HepG2 (cell line): ENCODE measurements around the gene CSNK1G1. TPM values are rescaled to one million over a fixed set of nuclear protein-coding genes. Genes with fewer than 3 reads are reported as not detected.

Experiments
- ATAC-seq: fragments of 200-7000 bp; cut with Tn5 transposase; 3 replicates; pipeline ENCODE4 v1.9.1; 2020; ENCODE audit warnings: mild to moderate bottlenecking, moderate library complexity
- BruUV-seq: library from RNA; stranded (reverse); fragments of 400-500 nt; replicated peaks from 2 replicates; lab custom pipeline; 2021; lab: Mats Ljungman, UMichigan
- CTCF ChIA-PET: fragments of 300-600 bp; formaldehyde crosslinking; extraction: SDS; loops from one replicate; lab custom pipeline; 2021; ENCODE audit warnings: low total read pairs, inconsistent platforms, low intra/inter-chr PET ratio; lab: Yijun Ruan, JAX
- POLR2A ChIA-PET: fragments of 350-600 bp; sonication (Branson Sonifier 250); formaldehyde crosslinking; loops from one replicate; lab custom pipeline; 2020; ENCODE audit warnings: antibody characterized with exemption, inconsistent platforms; lab: Yijun Ruan, JAX
- DNase-seq: peaks from one replicate; pipeline ENCODE4 v3.0.0-alpha.2; 2015; ENCODE audit warnings: low spot score
- FAIRE-seq: peaks from 3 replicates; lab custom pipeline; 2011; peaks lifted over from hg19 to GRCh38; lab: Jason Lieb, UNC
- H2AFZ ChIP-seq: one replicate; pipeline ENCODE4 v1.6.1; 2011; ENCODE audit warnings: low read length, inconsistent platforms
- H3K27ac ChIP-seq: fragments of 300-600 bp; 3 replicates; pipeline ENCODE4 v1.8.0; 2011; ENCODE audit warnings: mixed run types, mild to moderate bottlenecking, mixed read lengths, low read length, inconsistent platforms; ENCODE audit not compliant: insufficient read depth; ENCODE audit errors: extremely low read length
- H3K27me3 ChIP-seq, 2 experiments: fragments of 200-600 bp in 1 of 2; 2 replicates in 1 of 2; 3 replicates in 1 of 2; pipeline versions ENCODE4 v1.6.0 to v1.8.0; 2011; ENCODE audit warnings: low read length in 2 of 2, mild to moderate bottlenecking in 2 of 2, moderate library complexity in 2 of 2, inconsistent platforms in 1 of 2; ENCODE audit not compliant: insufficient read depth in 2 of 2, control insufficient read depth in 1 of 2
- H3K36me3 ChIP-seq, 2 experiments: fragments of 200-600 bp in 1 of 2; replicated peaks in 1 of 2; 2 replicates in 1 of 2; 3 replicates in 1 of 2; pipeline versions ENCODE4 v1.5.1 to v1.8.0; 2011; ENCODE audit warnings: low read length in 2 of 2, inconsistent platforms in 1 of 2; ENCODE audit not compliant: insufficient read depth in 2 of 2, control insufficient read depth in 1 of 2
- H3K4me1 ChIP-seq: 2 replicates; pipeline ENCODE4 v1.5.1; 2012; ENCODE audit warnings: low read length, inconsistent platforms; ENCODE audit not compliant: insufficient read depth
- H3K4me2 ChIP-seq: 2 replicates; pipeline ENCODE4 v1.6.0; 2011; ENCODE audit warnings: low read depth, low read length, inconsistent platforms
- H3K4me3 ChIP-seq, 3 experiments: fragments of 200-600 bp in 1 of 3; sonication (generic), shearing (Covaris generic) in 1 of 3; replicated peaks in 1 of 3; 2 replicates each; pipeline ENCODE4 v1.5.1; 2011 to 2016; ENCODE audit warnings: low read length in 3 of 3, inconsistent platforms in 2 of 3, low read depth in 2 of 3, mild to moderate bottlenecking in 2 of 3, control low read depth in 1 of 3, mixed read lengths in 1 of 3; ENCODE audit not compliant: insufficient read depth in 1 of 3
- H3K79me2 ChIP-seq: one replicate; pipeline ENCODE4 v1.6.1; 2011; ENCODE audit warnings: low read length, inconsistent platforms; ENCODE audit not compliant: insufficient read depth
- H3K9ac ChIP-seq: 2 replicates; pipeline ENCODE4 v1.6.0; 2011; ENCODE audit warnings: mild to moderate bottlenecking, low read depth, low read length, inconsistent platforms; ENCODE audit not compliant: insufficient read depth
- H3K9me3 ChIP-seq: 2 replicates; pipeline ENCODE4 v1.5.1; 2012; ENCODE audit warnings: mild to moderate bottlenecking, low read length
- H4K20me1 ChIP-seq: 2 replicates; pipeline ENCODE4 v1.6.0; 2011; ENCODE audit warnings: inconsistent platforms, mild to moderate bottlenecking, low read length, moderate library complexity; ENCODE audit not compliant: insufficient read depth
- AGO2 ChIP-seq: fragments of 200-400 bp; formaldehyde crosslinking; optimal IDR thresholded peaks from 2 replicates; pipeline ENCODE3; 2017; ENCODE audit warnings: mild to moderate bottlenecking, low read depth, low read length, moderate library complexity
- CTCF ChIP-seq: sonication (generic); formaldehyde crosslinking; IDR thresholded peaks from 2 replicates; pipeline ENCODE4 v1.5.0; 2020; ENCODE audit warnings: mild to moderate bottlenecking, missing genetic modification reagents, moderate library complexity
- MED1 ChIP-seq: sonication (generic); formaldehyde crosslinking; IDR thresholded peaks from 2 replicates; pipeline ENCODE4 v1.4.0; 2020; ENCODE audit warnings: missing genetic modification reagents
- MTA1 ChIP-seq: sonication (generic); formaldehyde crosslinking; IDR thresholded peaks from 2 replicates; pipeline ENCODE4 v1.4.0; 2020; ENCODE audit warnings: missing genetic modification reagents, mild to moderate bottlenecking, borderline replicate concordance
- STAG1 ChIP-seq: sonication (generic); formaldehyde crosslinking; IDR thresholded peaks from 2 replicates; pipeline ENCODE4 v1.4.0; 2020; ENCODE audit warnings: missing genetic modification reagents
- STAT5B ChIP-seq: sonication (generic); formaldehyde crosslinking; IDR thresholded peaks from 2 replicates; pipeline ENCODE4 v1.4.0; 2020; ENCODE audit warnings: missing genetic modification reagents
- ZBTB44 ChIP-seq: sonication (generic); formaldehyde crosslinking; IDR thresholded peaks from 2 replicates; pipeline ENCODE4 v1.4.0; 2020; ENCODE audit warnings: missing genetic modification reagents
- ZNF124 ChIP-seq: sonication (generic); formaldehyde crosslinking; IDR thresholded peaks from 2 replicates; pipeline ENCODE4 v1.4.0; 2020; ENCODE audit warnings: missing genetic modification reagents
- ZNF143 ChIP-seq: sonication (generic); formaldehyde crosslinking; IDR thresholded peaks from 2 replicates; pipeline ENCODE4 v1.4.0; 2020; ENCODE audit warnings: missing genetic modification reagents
- ZNF333 ChIP-seq: sonication (generic); formaldehyde crosslinking; IDR thresholded peaks from 2 replicates; pipeline ENCODE4 v1.4.0; 2020; ENCODE audit warnings: mild to moderate bottlenecking, missing genetic modification reagents, borderline replicate concordance
- ZNF674 ChIP-seq: sonication (generic); formaldehyde crosslinking; IDR thresholded peaks from 2 replicates; pipeline ENCODE4 v1.5.0; 2020; ENCODE audit warnings: low read depth, mild to moderate bottlenecking, missing genetic modification reagents
- whole genome bisulfite sequencing: methylation state at CpG from one replicate; pipeline ENCODE4 v1.1.6; 2017; ENCODE audit warnings: low lambda C conversion rate; 5-methylcytosine and 5-hydroxymethylcytosine counted together
- in situ Hi-C: cut with HindIII; loops from 2 replicates; pipeline ENCODE4 v1.10.0; 2017; ENCODE audit warnings: low pct_unique_long_range_greater_than_20kb; ENCODE audit not compliant: extremely low pct_ligation_motif_present
- intact Hi-C: fragments of 100-400 bp; cut with micrococcal nuclease; formaldehyde crosslinking; loops from one replicate; pipeline ENCODE4 v1.10.0; 2022; ENCODE audit not compliant: unreplicated experiment
- polyA plus RNA-seq, 8 experiments: library from polyadenylated mRNA; depleted of rRNA in 3 of 8; stranded (reverse) in 7 of 8; unstranded in 1 of 8; fragments of >200 nt; fragmentation: Illumina TruSeq in 4 of 8; extraction: Trizol in 4 of 8; gene quantifications; 2 replicates each; pipeline versions ENCODE4 v1.2.1 to v1.2.3, GENCODE V29; 2011 to 2016; ENCODE audit warnings: low read depth in 4 of 8, missing spikeins in 1 of 8, mixed read lengths in 1 of 8; ENCODE audit not compliant: insufficient read depth in 1 of 8
- total RNA-seq, 5 experiments: library from RNA; depleted of rRNA; stranded (reverse); fragments of >200 nt; fragmentation: Illumina TruSeq; extraction: Trizol; gene quantifications; 2 replicates each; pipeline ENCODE4 v1.2.3, GENCODE V29; 2016; ENCODE audit warnings: low read depth in 1 of 5

Gene CSNK1G1
- total and polyA plus RNA-seq, 2 of the 13 experiments (the other 11 are each of a cell fraction or from before 2014, with no cell fraction given) = 8.5 to 12.6 TPM

GRCh38 chr15:64149893-64150578, 205.9 kb downstream of the CSNK1G1 start:
- Histone ChIP-seq H2AFZ (no peak overlapping the region), H3K27me3 (no peaks in the 10 kb centered on the region), H3K27ac (no peak overlapping the region), H3K36me3 (peaks cover 0 to 3% of the 10 kb centered on the region in 2 experiments; a peak in 2 of 5 replicates)
- intact Hi-C loops = no loop called here
- BruUV-seq = no TSS peak
- DNase-seq = no peak
- POLR2A ChIA-PET = interaction anchor here (1.1 to 3.7 kb wide), 5 partner anchors 13 to 78 kb away, joined by 3 to 17 read pairs (median 4); partner anchors contain the start of genes CIAO2A and PPIB
- TF ChIP-seq AGO2 (peak; percentile 29), MED1 (no peak)
- TF ChIP-seq, all 625 proteins: peak for 1
- in situ Hi-C loops = loop anchor here (5.0 kb wide), 1 partner anchor 53 kb away; the partner anchor contains the start of gene SNX1
- no peak for FAIRE-seq
- CTCF ChIA-PET = no interaction called here
- Histone ChIP-seq H3K4me2 (no peak overlapping the region), H3K9ac (no peak overlapping the region), H3K4me3 (no peak overlapping the region), H4K20me1 (peaks cover 8% of the 10 kb centered on the region), H3K79me2 (no peaks in the 10 kb centered on the region), H3K9me3 (no peaks in the 10 kb centered on the region), H3K4me1 (peaks cover 65% of the 10 kb centered on the region)
- 79% methylated on average over 6 of the region's 9 CpGs for whole genome bisulfite sequencing
- no peak for ATAC-seq

- peaks cover 0 to 3% of the 10 kb centered on the region in 2 experiments; a peak in 2 of 5 replicates for H3K36me3 ChIP-seq
- peaks cover 6% of the 10 kb centered on the region for H4K20me1 ChIP-seq
- no peak overlapping the region for H3K9ac ChIP-seq
- no peak for ATAC-seq
- ChIA-PET CTCF (no interaction called here), POLR2A (interaction anchor here (1.1 to 3.7 kb wide), 4 partner anchors 14 to 77 kb away, joined by 3 to 17 read pairs (median 8); partner anchors contain the start of genes CIAO2A and PPIB)
- no TSS peak for BruUV-seq
- no peaks in the 10 kb centered on the region for H3K9me3 ChIP-seq
- peaks cover 72% of the 10 kb centered on the region for H3K4me1 ChIP-seq
- no peak overlapping the region for H2AFZ ChIP-seq
- no peak for DNase-seq
- no peak for FAIRE-seq
- no peaks in the 10 kb centered on the region for H3K79me2 ChIP-seq
- H3K27ac ChIP-seq = no peak overlapping the region
- no peak overlapping the region for H3K4me3 ChIP-seq
- H3K27me3 ChIP-seq = no peaks in the 10 kb centered on the region
- in situ Hi-C loops = no loop called here
- no peak overlapping the region for H3K4me2 ChIP-seq
- intact Hi-C loops = no loop called here
- TF ChIP-seq STAG1 (peak; percentile 37), ZNF124 (CRISPR knock-in tag) (no peak), ZNF674 (CRISPR knock-in tag) (no peak), STAT5B (CRISPR knock-in tag) (no peak), ZNF143 (CRISPR knock-in tag) (peak; percentile 50; the same call in 1 of the 2 replicates), CTCF (CRISPR knock-in tag) (peak; percentile 44), ZNF333 (CRISPR knock-in tag) (no peak), MTA1 (no peak), ZBTB44 (no peak)
These were observed 206.5 kb downstream of the CSNK1G1 start for GRCh38 chr15:64149424-64149823.
